Measurements from ENCODE around the gene SCAI. TPM values are rescaled to one million over a fixed set of nuclear protein-coding genes. Genes with fewer than 3 reads are reported as not detected.

Gene SCAI
- total and polyA plus RNA-seq, 9 donors: 3.1 to 13.3 (median 9.2) TPM

DNA sequence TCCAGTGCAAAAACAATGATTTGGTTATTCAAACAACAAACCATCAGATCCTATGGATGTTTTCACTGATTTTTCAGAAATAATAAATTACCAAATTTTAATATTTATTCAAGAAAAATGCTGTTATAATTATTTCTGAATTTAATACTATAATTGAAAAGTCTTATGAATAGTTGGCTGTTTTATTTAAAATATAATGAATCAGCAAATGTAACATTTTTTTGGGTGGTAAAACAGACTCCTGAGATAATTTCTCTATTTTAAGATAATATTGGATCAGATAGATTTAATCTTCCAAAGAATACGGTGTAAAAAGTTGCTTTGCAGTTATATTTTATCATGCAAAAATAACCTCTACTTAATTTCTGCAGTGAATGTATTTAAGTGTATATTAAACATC is 197.2 kb downstream of the SCAI start:
- 75 to 87% (median 80%) methylated on average over 1 of the region's 1 CpG for WGBS, 3 donors
- DNase-seq: no peak
- no peaks in the 10 kb centered on the region for H3K36me3 ChIP-seq
- H3K4me3 ChIP-seq: no peak overlapping the region
- H3K27me3 ChIP-seq: no peaks in the 10 kb centered on the region
- intact Hi-C loops (cut with DNase I): no loop called here
- TF ChIP-seq, protein P1, sequence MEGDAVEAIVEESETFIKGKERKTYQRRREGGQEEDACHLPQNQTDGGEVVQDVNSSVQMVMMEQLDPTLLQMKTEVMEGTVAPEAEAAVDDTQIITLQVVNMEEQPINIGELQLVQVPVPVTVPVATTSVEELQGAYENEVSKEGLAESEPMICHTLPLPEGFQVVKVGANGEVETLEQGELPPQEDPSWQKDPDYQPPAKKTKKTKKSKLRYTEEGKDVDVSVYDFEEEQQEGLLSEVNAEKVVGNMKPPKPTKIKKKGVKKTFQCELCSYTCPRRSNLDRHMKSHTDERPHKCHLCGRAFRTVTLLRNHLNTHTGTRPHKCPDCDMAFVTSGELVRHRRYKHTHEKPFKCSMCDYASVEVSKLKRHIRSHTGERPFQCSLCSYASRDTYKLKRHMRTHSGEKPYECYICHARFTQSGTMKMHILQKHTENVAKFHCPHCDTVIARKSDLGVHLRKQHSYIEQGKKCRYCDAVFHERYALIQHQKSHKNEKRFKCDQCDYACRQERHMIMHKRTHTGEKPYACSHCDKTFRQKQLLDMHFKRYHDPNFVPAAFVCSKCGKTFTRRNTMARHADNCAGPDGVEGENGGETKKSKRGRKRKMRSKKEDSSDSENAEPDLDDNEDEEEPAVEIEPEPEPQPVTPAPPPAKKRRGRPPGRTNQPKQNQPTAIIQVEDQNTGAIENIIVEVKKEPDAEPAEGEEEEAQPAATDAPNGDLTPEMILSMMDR (IDR thresholded peaks at IDR 0.05): no peak
- TF ChIP-seq EP300 (IDR thresholded peaks at IDR 0.05) (no peak), POLR2A (IDR thresholded peaks at IDR 0.05) (no peak)
- peaks cover 4% of the 10 kb centered on the region for H3K4me1 ChIP-seq (ENCODE audit: insufficient read depth)
- H3K27ac ChIP-seq: no peak overlapping the region
- H3K9me3 ChIP-seq: no peaks in the 10 kb centered on the region

DNA sequence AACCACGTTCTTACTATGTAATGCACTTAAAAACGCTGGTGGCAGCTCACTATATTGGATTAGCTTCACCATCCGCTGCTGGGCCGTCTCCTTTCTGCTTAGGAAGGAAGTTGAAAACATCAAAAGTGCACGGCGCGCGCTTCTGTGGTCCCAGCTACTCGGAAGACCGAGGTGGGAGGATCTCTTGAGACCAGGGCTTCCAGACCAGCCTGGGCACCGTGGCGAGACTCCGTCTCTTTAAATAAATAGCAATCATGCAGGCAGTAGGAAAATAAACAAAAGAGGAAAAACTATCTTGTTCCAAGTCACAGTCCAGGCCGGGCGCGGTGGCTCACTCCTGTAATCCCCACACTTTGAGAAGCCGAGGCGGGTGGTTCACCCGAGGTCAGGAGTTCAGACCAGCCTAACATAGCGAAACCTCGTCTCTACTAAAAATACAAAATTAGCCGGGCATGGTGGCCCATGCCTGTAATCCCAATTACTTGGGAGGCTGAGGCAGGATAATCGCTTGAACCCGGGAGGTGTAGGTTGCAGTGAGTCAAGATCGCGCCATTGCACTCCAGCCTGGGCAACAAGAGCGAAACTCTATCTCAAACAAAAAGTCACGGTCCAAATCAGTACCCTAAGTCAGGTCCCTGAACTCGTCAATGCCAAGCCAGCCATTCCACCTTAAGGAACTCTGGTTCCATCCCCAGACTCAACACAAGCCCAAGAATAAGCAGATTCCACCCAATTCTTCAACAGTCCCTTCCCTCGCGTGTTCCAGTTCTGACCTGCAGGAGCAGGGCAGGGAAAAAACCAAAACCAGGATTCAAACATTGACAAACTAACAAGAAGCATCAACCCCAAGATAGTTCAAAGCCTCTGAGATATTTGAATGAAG is 201.4 kb downstream of the SCAI start:
- Histone ChIP-seq H3K27ac (peak overlapping the region; percentile 86 to 97), H3K4me3 (peak overlapping the region; percentile 91), H3K36me3 (no peaks in the 10 kb centered on the region), H3K9me3 (no peaks in the 10 kb centered on the region), H3K27me3 (no peaks in the 10 kb centered on the region), H3K4me1 (ENCODE audit: insufficient read depth) (peaks cover 5% of the 10 kb centered on the region)
- 15 to 22% (median 17%) methylated on average over 31 of the region's 31 CpGs for WGBS, 3 donors
- intact Hi-C loops (cut with DNase I): loop anchor here in 1 of 4 donors (5.0 kb wide), 1 partner anchor 200 kb away; the partner anchor contains the start of gene SCAI
- DNase-seq: peak; percentile 44 to 72 (median 51)
- TF ChIP-seq POLR2A (IDR thresholded peaks at IDR 0.05): no peak
- TF ChIP-seq, protein P1 (IDR thresholded peaks at IDR 0.05): no peak
- TF ChIP-seq EP300 (IDR thresholded peaks at IDR 0.05): no peak

DNA sequence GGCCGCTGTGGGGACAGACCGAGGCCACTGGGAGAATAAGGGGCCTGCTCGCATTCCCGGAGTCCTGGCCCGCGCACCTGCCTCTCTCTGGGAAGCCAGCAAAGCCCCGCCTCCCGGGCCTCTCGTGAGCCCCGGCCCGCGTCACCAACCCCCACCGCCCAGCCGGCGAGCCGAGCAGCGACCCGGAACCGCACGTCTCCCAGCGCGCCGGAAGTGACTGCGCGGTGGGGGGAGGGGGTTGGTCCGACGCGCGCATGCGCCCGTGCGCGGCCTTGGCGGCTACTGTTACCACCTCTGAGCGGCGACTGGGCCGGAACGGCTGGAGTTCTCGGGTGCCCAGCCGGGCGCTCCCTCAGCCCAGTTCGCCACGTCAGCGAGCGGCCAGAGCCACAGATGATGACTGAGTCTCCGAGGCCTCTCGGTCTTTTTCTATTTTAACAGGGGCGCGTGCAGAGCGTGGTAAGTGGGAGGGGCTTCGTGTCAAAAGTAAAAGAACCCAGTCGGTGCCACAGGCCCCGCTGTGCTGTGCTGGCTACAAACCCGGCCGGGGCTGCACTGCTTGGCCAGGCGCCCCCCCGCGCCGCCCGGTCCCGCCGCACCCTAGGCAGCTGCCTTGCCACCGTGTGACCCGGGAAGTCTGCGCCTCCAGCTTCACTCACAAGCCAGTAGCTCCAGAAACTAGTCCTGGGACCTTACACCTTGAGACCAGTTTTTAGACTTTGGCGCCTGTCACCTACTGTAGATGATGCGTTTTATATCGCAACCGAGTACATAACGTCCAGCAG is 202.2 kb downstream of the SCAI start, which contains the start of gene GOLGA1:
Gene GOLGA1, minus strand, starts transcription at position 190 of the 785 bp plus-strand sequence. CDS start 2,372 bp downstream, outside the sequence.
- peak; percentile 96 to 98 (median 97) for DNase-seq
- Histone ChIP-seq H3K4me1 (ENCODE audit: insufficient read depth) (peaks cover 5% of the 10 kb centered on the region), H3K27ac (peak within 1 kb of the TSS; percentile 86 to 97), H3K36me3 (no peaks in the 10 kb centered on the region), H3K4me3 (peak within 1 kb of the TSS; percentile 91), H3K9me3 (no peaks in the 10 kb centered on the region), H3K27me3 (no peaks in the 10 kb centered on the region)
- intact Hi-C loops (cut with DNase I): loop anchor here in 1 of 4 donors (5.0 kb wide), 1 partner anchor 201 kb away; the partner anchor contains the start of gene SCAI
- TF ChIP-seq POLR2A (IDR thresholded peaks at IDR 0.05) (peak; percentile 89), EP300 (IDR thresholded peaks at IDR 0.05) (no peak)
- TF ChIP-seq, protein P1 (IDR thresholded peaks at IDR 0.05): peak in 2 of 3 donors; percentile 6 to 17
- 0 to 1% (median 0%) methylated on average over 38 to 70 of the region's 70 CpGs for WGBS, 3 donors

DNA sequence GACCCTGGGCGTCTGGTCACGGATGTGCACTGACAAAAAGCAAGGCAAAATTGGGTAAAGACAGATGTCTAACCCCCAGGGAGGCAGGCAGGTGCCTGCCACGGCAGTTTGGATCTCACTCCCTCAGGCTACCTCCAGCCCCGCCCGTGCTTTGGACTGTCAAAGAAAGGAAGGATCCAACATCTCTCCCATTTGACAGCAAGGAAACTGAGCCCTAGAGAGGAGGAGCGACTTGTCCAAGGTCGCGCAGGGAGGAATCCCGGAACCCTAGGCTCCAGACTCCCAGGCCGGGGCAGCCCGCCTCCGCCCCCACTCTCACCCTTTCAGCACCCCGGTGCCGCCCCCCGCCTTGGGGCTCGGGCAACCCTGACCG is 202.8 kb downstream of the SCAI start:
- WGBS, 3 donors: 0 to 1% (median 0%) methylated on average over 17 of the region's 17 CpGs
- no peaks in the 10 kb centered on the region for H3K27me3 ChIP-seq
- no peak for TF ChIP-seq POLR2A (IDR thresholded peaks at IDR 0.05)
- no peak for TF ChIP-seq EP300 (IDR thresholded peaks at IDR 0.05)
- TF ChIP-seq, protein P1 (IDR thresholded peaks at IDR 0.05): peak in 1 of 3 donors; percentile 9
- H3K4me3 ChIP-seq: peak overlapping the region; percentile 91
- H3K4me1 ChIP-seq (ENCODE audit: insufficient read depth): peaks cover 5% of the 10 kb centered on the region
- DNase-seq: no peak
- intact Hi-C loops (cut with DNase I): loop anchor here in 1 of 4 donors (5.0 kb wide), 1 partner anchor 202 kb away; the partner anchor contains the start of gene SCAI
- peak overlapping the region; percentile 86 to 97 for H3K27ac ChIP-seq
- H3K9me3 ChIP-seq: no peaks in the 10 kb centered on the region
- H3K36me3 ChIP-seq: no peaks in the 10 kb centered on the region

Data from ovary (tissue), 9 donors.